ENCODE data around the gene SRGAP1. TPM values are rescaled to one million over a fixed set of nuclear protein-coding genes. Genes with fewer than 3 reads are reported as not detected.

SRGAP1 gene
- total and polyA plus RNA-seq, 9 of the 15 experiments (the other 6 are each of a cell fraction or from before 2014, with no cell fraction given) = 0.01 to 0.13 (median 0.04) TPM; not detected in 3

DNA sequence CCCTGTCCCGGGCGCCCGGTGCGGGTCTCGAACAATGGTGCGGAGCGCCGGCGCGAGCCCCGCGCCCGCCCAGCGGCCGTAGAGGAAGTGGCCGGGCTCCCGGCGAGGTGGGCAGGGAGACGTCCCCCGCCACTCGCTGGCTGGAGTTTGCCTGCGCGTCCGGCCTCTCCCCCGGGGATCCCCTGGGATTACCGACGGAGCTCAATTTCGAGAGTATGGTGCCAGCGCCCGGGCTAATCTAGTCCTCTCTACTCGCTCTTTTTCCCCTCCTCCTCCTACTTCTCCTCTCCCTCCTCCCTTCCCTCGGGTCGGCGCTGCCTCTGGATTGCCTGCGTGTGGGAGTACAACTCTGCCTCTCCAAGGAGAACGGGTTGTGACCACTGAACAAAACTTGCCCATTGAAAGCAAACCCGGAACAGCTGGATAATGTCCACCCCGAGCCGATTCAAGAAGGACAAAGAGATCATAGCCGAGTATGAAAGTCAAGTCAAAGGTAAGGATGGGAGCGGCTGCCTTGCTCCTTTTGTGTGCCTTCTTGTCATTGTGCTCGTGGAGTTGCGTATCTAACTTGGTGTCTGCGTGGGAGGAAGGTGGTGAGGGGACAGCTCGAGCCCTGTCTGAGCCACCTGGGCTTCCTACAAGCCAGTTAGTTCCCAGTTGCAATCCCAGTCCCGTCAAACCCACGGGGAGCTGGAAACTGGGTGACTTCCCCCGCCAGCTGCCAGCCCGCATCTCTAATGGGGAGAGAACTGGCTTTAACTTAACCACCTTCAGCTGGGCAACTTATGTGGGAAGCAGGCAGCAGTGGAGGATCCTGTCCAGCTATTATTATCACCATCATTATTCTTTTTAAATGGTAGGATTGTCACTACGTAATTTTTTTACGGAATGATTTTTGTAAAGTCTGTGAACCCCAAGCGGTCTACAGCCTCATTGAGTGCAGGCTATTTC lies at the start of gene SRGAP1 (continued):
- TF ChIP-seq, protein P1, sequence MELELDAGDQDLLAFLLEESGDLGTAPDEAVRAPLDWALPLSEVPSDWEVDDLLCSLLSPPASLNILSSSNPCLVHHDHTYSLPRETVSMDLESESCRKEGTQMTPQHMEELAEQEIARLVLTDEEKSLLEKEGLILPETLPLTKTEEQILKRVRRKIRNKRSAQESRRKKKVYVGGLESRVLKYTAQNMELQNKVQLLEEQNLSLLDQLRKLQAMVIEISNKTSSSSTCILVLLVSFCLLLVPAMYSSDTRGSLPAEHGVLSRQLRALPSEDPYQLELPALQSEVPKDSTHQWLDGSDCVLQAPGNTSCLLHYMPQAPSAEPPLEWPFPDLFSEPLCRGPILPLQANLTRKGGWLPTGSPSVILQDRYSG (tag; conservative IDR thresholded peaks at IDR 0.05; ENCODE audit: low read depth) = no peak
- TF ChIP-seq ZNF263 (CRISPR knock-in tag; IDR thresholded peaks at IDR 0.05; ENCODE audit: borderline replicate concordance) (peak; percentile 93), TARDBP (IDR thresholded peaks at IDR 0.05) (no peak), POLR2A (conservative IDR thresholded peaks at IDR 0.05) (no peak), SREBF1 (IDR thresholded peaks at IDR 0.05; ENCODE audit: borderline replicate concordance, low read depth, low read length) (no peak), NFYB (IDR thresholded peaks at IDR 0.05; ENCODE audit: extremely low read depth, insufficient read length) (no peak), RBM15 (IDR thresholded peaks at IDR 0.05; ENCODE audit: insufficient read depth, low read length) (no peak), ERF (CRISPR knock-in tag; IDR thresholded peaks at IDR 0.05) (no peak)
- TF ChIP-seq, protein P2, sequence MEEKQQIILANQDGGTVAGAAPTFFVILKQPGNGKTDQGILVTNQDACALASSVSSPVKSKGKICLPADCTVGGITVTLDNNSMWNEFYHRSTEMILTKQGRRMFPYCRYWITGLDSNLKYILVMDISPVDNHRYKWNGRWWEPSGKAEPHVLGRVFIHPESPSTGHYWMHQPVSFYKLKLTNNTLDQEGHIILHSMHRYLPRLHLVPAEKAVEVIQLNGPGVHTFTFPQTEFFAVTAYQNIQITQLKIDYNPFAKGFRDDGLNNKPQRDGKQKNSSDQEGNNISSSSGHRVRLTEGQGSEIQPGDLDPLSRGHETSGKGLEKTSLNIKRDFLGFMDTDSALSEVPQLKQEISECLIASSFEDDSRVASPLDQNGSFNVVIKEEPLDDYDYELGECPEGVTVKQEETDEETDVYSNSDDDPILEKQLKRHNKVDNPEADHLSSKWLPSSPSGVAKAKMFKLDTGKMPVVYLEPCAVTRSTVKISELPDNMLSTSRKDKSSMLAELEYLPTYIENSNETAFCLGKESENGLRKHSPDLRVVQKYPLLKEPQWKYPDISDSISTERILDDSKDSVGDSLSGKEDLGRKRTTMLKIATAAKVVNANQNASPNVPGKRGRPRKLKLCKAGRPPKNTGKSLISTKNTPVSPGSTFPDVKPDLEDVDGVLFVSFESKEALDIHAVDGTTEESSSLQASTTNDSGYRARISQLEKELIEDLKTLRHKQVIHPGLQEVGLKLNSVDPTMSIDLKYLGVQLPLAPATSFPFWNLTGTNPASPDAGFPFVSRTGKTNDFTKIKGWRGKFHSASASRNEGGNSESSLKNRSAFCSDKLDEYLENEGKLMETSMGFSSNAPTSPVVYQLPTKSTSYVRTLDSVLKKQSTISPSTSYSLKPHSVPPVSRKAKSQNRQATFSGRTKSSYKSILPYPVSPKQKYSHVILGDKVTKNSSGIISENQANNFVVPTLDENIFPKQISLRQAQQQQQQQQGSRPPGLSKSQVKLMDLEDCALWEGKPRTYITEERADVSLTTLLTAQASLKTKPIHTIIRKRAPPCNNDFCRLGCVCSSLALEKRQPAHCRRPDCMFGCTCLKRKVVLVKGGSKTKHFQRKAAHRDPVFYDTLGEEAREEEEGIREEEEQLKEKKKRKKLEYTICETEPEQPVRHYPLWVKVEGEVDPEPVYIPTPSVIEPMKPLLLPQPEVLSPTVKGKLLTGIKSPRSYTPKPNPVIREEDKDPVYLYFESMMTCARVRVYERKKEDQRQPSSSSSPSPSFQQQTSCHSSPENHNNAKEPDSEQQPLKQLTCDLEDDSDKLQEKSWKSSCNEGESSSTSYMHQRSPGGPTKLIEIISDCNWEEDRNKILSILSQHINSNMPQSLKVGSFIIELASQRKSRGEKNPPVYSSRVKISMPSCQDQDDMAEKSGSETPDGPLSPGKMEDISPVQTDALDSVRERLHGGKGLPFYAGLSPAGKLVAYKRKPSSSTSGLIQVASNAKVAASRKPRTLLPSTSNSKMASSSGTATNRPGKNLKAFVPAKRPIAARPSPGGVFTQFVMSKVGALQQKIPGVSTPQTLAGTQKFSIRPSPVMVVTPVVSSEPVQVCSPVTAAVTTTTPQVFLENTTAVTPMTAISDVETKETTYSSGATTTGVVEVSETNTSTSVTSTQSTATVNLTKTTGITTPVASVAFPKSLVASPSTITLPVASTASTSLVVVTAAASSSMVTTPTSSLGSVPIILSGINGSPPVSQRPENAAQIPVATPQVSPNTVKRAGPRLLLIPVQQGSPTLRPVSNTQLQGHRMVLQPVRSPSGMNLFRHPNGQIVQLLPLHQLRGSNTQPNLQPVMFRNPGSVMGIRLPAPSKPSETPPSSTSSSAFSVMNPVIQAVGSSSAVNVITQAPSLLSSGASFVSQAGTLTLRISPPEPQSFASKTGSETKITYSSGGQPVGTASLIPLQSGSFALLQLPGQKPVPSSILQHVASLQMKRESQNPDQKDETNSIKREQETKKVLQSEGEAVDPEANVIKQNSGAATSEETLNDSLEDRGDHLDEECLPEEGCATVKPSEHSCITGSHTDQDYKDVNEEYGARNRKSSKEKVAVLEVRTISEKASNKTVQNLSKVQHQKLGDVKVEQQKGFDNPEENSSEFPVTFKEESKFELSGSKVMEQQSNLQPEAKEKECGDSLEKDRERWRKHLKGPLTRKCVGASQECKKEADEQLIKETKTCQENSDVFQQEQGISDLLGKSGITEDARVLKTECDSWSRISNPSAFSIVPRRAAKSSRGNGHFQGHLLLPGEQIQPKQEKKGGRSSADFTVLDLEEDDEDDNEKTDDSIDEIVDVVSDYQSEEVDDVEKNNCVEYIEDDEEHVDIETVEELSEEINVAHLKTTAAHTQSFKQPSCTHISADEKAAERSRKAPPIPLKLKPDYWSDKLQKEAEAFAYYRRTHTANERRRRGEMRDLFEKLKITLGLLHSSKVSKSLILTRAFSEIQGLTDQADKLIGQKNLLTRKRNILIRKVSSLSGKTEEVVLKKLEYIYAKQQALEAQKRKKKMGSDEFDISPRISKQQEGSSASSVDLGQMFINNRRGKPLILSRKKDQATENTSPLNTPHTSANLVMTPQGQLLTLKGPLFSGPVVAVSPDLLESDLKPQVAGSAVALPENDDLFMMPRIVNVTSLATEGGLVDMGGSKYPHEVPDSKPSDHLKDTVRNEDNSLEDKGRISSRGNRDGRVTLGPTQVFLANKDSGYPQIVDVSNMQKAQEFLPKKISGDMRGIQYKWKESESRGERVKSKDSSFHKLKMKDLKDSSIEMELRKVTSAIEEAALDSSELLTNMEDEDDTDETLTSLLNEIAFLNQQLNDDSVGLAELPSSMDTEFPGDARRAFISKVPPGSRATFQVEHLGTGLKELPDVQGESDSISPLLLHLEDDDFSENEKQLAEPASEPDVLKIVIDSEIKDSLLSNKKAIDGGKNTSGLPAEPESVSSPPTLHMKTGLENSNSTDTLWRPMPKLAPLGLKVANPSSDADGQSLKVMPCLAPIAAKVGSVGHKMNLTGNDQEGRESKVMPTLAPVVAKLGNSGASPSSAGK (IDR thresholded peaks at IDR 0.05) = no peak

Measured in K562 (cell line).